NT2/D1 (cell line): ENCODE data around the gene NT5DC3.

Experiments used
- SUZ12 ChIP-seq: IDR thresholded peaks from 2 replicates; pipeline ENCODE4 v1.6.1; 2011; ENCODE audit not compliant: insufficient read length, insufficient read depth; ENCODE audit errors: extremely low read depth
- YY1 ChIP-seq: IDR thresholded peaks from 2 replicates; pipeline ENCODE4 v1.6.1; 2011; ENCODE audit not compliant: insufficient read length, insufficient read depth
- ZNF274 ChIP-seq: IDR thresholded peaks from 2 replicates; pipeline ENCODE4 v1.6.1; 2011; ENCODE audit warnings: mild to moderate bottlenecking, low read depth, low read length

DNA sequence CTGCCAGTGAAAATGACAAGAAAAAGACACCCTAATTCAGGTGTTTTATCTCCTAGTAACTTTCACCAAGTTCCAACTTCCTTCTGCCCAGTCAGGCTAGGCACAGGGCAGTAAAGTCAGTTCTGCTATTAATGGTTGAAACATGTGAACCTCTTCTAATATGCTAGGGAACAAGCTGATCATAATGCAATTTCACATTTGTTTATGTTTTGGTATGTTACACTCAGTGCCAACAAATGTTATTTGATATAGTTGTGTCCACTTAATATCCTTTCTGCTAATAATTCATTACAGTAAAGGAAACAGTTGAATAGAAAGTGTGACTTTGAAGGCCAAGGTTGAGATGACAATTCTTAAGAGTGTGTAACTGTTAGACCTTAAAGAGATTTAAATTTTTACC, 17.2 kb downstream of the NT5DC3 start:
- no peak for TF ChIP-seq SUZ12
- TF ChIP-seq YY1: no peak
- TF ChIP-seq ZNF274: no peak
